KMS-11 (cell line): ENCODE results near the gene ACAP1.

Experiments
- H2AFZ ChIP-seq: fragments of 200-600 bp; sonication (generic); 2 replicates; pipeline ENCODE4 v1.6.1; 2016; ENCODE audit warnings: antibody characterized with exemption, mixed run types, low read depth
- H3K27ac ChIP-seq: fragments of 200-600 bp; sonication (generic); 2 replicates; pipeline ENCODE4 v1.6.1; 2016; ENCODE audit warnings: mild to moderate bottlenecking, mixed run types
- H3K27me3 ChIP-seq: fragments of 200-600 bp; sonication (generic); 2 replicates; pipeline ENCODE4 v1.6.1; 2017; ENCODE audit warnings: mild to moderate bottlenecking, low read depth, mixed run types, moderate library complexity; ENCODE audit not compliant: insufficient read depth
- H3K36me3 ChIP-seq: fragments of 200-600 bp; sonication (generic); 2 replicates; pipeline ENCODE4 v1.6.1; 2017; ENCODE audit warnings: mild to moderate bottlenecking, mixed run types; ENCODE audit not compliant: insufficient read depth
- H3K4me1 ChIP-seq: fragments of 200-600 bp; sonication (generic); 2 replicates; pipeline ENCODE4 v1.6.1; 2016; ENCODE audit warnings: mild to moderate bottlenecking, low read depth, mixed run types; ENCODE audit not compliant: poor library complexity, severe bottlenecking
- H3K4me2 ChIP-seq: fragments of 200-600 bp; sonication (generic); 2 replicates; pipeline ENCODE4 v1.7.0; 2016; ENCODE audit warnings: mild to moderate bottlenecking, mixed run types
- H3K4me3 ChIP-seq: fragments of 200-600 bp; sonication (generic); IDR thresholded peaks from 2 replicates; pipeline ENCODE4 v1.6.1; 2017; ENCODE audit warnings: low read depth, low read length, mixed read lengths; ENCODE audit not compliant: insufficient read depth
- H3K79me2 ChIP-seq: fragments of 200-600 bp; sonication (generic); 2 replicates; pipeline ENCODE4 v1.6.1; 2016; ENCODE audit warnings: low read depth, mixed run types; ENCODE audit not compliant: insufficient read depth
- H3K9ac ChIP-seq: fragments of 200-600 bp; sonication (generic); 2 replicates; pipeline ENCODE4 v1.6.1; 2016; ENCODE audit warnings: mild to moderate bottlenecking, mixed run types
- H4K20me1 ChIP-seq: fragments of 200-600 bp; sonication (generic); 2 replicates; pipeline ENCODE4 v1.6.1; 2016; ENCODE audit warnings: mild to moderate bottlenecking, mixed run types; ENCODE audit not compliant: insufficient read depth
- CTCF ChIP-seq: fragments of 200-600 bp; sonication (generic); conservative IDR thresholded peaks from 2 replicates; pipeline ENCODE4 v1.6.1; 2017; ENCODE audit warnings: low read depth, mild to moderate bottlenecking, antibody characterized with exemption, low read length, moderate library complexity, mixed read lengths

Gene ACAP1

DNA sequence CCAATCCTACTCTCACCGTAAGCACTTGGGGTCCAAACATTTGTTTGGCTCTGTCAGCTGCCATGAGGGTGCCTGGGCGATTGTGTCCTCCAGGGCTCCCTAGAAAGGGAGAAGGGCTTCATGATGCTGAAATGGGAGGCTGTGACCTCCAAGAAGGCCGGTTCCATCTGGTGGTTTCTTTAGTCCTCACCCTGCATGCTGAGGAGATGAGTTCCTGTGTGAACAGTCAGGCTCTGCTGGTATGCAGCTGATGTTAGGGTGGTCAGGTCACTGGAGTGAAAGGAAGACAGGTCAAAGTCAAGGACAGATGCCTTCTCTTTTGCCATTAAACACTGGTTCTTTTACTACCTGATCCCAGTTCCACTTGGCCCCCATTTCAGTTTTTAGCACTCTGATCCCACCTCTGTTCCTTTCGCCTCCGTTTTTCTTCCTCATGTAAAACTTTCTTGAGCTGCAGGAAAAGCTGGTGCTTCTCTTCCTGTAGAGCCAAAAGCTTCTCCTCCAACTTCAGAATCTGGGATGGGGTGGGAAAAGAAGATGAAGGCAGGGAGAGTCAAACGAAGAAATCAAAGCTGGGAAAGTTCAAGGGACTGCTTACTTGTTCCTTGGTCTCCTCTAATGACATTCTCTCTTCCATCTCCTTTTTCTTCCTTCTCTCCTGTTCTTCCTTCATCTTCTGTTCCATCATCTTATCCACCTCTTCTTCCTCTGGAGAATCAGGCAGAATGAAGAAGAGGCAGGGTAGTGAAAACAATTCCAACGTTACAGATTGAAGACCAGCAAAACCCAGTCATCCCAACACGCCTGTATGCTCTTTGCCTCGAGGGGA, 22.2 kb upstream of the ACAP1 start:
- no peak for TF ChIP-seq CTCF
- no peak overlapping the region; the same call in 1 of the 2 replicates for H3K4me2 ChIP-seq
- no peaks in the 10 kb centered on the region for H3K27me3 ChIP-seq
- no peak overlapping the region for H2AFZ ChIP-seq
- H3K4me3 ChIP-seq: no peak overlapping the region
- H3K4me1 ChIP-seq: peaks cover 11% of the 10 kb centered on the region
- no peak overlapping the region for H3K27ac ChIP-seq
- H3K9ac ChIP-seq: no peak overlapping the region
- H3K79me2 ChIP-seq: peaks cover 16% of the 10 kb centered on the region; the same call in 1 of the 2 replicates
- H4K20me1 ChIP-seq: no peaks in the 10 kb centered on the region
- no peaks in the 10 kb centered on the region for H3K36me3 ChIP-seq

- H3K4me1 ChIP-seq: peaks cover 3% of the 10 kb centered on the region
- no peak within 1 kb of the TSS for H3K4me3 ChIP-seq
- no peak within 1 kb of the TSS for H3K27ac ChIP-seq
- no peak within 1 kb of the TSS for H2AFZ ChIP-seq
- H3K4me2 ChIP-seq: no peak within 1 kb of the TSS; the same call in 1 of the 2 replicates
- H4K20me1 ChIP-seq: no peaks in the 10 kb centered on the region
- H3K27me3 ChIP-seq: no peaks in the 10 kb centered on the region
- TF ChIP-seq CTCF: no peak
- H3K36me3 ChIP-seq: no peaks in the 10 kb centered on the region
- H3K9ac ChIP-seq: no peak within 1 kb of the TSS
- H3K79me2 ChIP-seq: peaks cover 7% of the 10 kb centered on the region; the same call in 1 of the 2 replicates
Measured at GRCh38 chr17:7314719-7315569, 21.4 kb upstream of the ACAP1 start, which contains the start of gene GPS2. Gene GPS2, minus strand, starts transcription at chr17:7315360. Its CDS starts 308 bp downstream, at chr17:7315052.

DNA sequence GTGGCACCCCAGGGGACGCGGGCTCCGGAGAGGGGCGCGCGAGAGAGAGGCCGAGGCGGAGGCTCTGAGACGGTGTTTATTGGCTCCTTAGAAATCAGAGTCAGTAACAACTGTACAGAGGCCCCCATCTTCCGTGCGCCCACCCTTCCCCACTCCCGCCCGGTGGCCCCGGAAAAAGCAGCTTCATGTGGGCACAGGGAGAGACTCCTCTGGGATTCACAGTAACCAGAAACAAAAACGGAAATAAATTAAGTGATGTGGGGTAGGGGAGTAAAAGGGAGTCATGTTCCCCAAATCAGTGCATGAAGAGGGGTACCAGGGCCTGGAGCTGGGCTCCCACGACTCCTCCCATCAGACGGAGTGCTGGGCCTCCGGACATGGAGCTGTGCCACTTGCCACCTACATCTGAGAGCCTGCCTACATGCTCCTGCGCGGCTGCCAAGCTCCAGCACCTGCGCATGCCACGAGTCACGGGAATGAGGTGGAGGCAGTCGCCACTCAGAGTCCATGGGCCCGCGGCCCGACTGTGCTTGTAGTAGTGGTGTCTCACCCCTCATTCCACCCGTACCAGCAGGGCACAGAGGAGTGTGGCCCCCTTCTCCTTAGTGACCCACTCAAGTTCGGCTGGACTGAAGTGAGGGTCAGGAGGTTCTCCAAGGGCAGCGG, 20.6 kb upstream of the ACAP1 start:
- no peaks in the 10 kb centered on the region; the same call in 1 of the 2 replicates for H3K79me2 ChIP-seq
- H2AFZ ChIP-seq: no peak overlapping the region
- no peak overlapping the region for H3K4me2 ChIP-seq
- H3K27ac ChIP-seq: no peak overlapping the region
- no peaks in the 10 kb centered on the region for H3K4me1 ChIP-seq
- H3K9ac ChIP-seq: no peak overlapping the region
- no peak for TF ChIP-seq CTCF
- no peaks in the 10 kb centered on the region for H3K27me3 ChIP-seq
- no peaks in the 10 kb centered on the region for H4K20me1 ChIP-seq
- H3K36me3 ChIP-seq: no peaks in the 10 kb centered on the region
- H3K4me3 ChIP-seq: no peak overlapping the region

GRCh38 chr17:7317161-7317803, 19.0 kb upstream of the ACAP1 start:
- Histone ChIP-seq H2AFZ (no peak overlapping the region), H3K9ac (no peak overlapping the region), H3K79me2 (no peaks in the 10 kb centered on the region), H3K4me1 (no peaks in the 10 kb centered on the region), H3K27me3 (no peaks in the 10 kb centered on the region), H4K20me1 (no peaks in the 10 kb centered on the region), H3K4me3 (no peak overlapping the region), H3K4me2 (no peak overlapping the region), H3K36me3 (no peaks in the 10 kb centered on the region), H3K27ac (no peak overlapping the region)
- no peak for TF ChIP-seq CTCF
